Adrenal gland (tissue), 12 donors: ENCODE data around the gene ILF2. TPM values are rescaled to one million over a fixed set of nuclear protein-coding genes. Genes with fewer than 3 reads are reported as not detected.

Source experiments
- DNase-seq, 7 donors: peaks; one replicate each; pipeline ENCODE4 v3.0.0-alpha.2; 2019 to 2020
- H3K27ac ChIP-seq, 5 donors: fragments of 200-600 bp; sonication (generic) in 4 of 5; 1 replicate in 3 of 5; 2 replicates in 2 of 5; pipeline versions ENCODE4 v1.5.1 to v1.8.0; 2016 to 2020; ENCODE audit warnings: mild to moderate bottlenecking in 1 of 5
- H3K27me3 ChIP-seq: fragments of 200-600 bp; 2 replicates; pipeline ENCODE4 v1.8.0; 2021
- H3K36me3 ChIP-seq, 2 donors: fragments of 200-600 bp; replicated peaks in 1 of 2; 1 replicate in 1 of 2; 2 replicates in 1 of 2; pipeline versions ENCODE4 v1.5.1 to v1.8.0; 2018 to 2022
- H3K4me1 ChIP-seq, 2 donors: fragments of 200-600 bp; replicated peaks in 1 of 2; 1 replicate in 1 of 2; 2 replicates in 1 of 2; pipeline versions ENCODE4 v1.5.1 to v1.8.0; 2018 to 2021
- H3K4me3 ChIP-seq, 4 donors: fragments of 200-600 bp; sonication (generic) in 3 of 4; one replicate each; pipeline ENCODE4 v1.5.1; 2016 to 2018
- H3K9me3 ChIP-seq, 3 donors: fragments of 200-600 bp; sonication (generic) in 1 of 3; replicated peaks in 1 of 3; 1 replicate in 2 of 3; 2 replicates in 1 of 3; pipeline versions ENCODE4 v1.5.1 to v1.8.0; 2016 to 2021
- CTCF ChIP-seq, 6 experiments: fragments of 450-650 bp in 4 of 6; fragments of 200-600 bp in 2 of 6; sonication (generic) in 1 of 6; IDR thresholded peaks; 1 replicate in 5 of 6; 2 replicates in 1 of 6; pipeline versions ENCODE4 v1.5.1 to v1.8.0; 2016 to 2021; ENCODE audit warnings: antibody characterized with exemption in 6 of 6, mild to moderate bottlenecking in 2 of 6, moderate library complexity in 1 of 6
- POLR2A ChIP-seq, 2 donors: fragments of 450-650 bp; IDR thresholded peaks; one replicate each; pipeline ENCODE4 v1.6.1; 2017; ENCODE audit warnings: antibody characterized with exemption in 2 of 2, mild to moderate bottlenecking in 2 of 2, moderate library complexity in 1 of 2
- WGBS, 4 donors: extraction: QIAGEN DNeasy Blood & Tissue Kit in 2 of 4; methylation state at CpG; one replicate each; pipeline versions ENCODE4 v1.1.5 to v1.1.7; 2013 to 2017; 5-methylcytosine and 5-hydroxymethylcytosine counted together
- intact Hi-C, 2 donors: fragments of 100-400 bp; cut with DNase I; formaldehyde crosslinking; loops; one replicate each; pipeline versions ENCODE4 v1.14.1 to v1.15.0; 2022 to 2023
- microRNA-seq, 3 donors: library from miRNA; unstranded; fragments of <30 nt; microRNA quantifications; one replicate each; pipeline ENCODE4, GENCODE V29; 2017 to 2020
- polyA plus RNA-seq, 3 donors: library from polyadenylated mRNA; stranded (reverse); fragments of 200-250 nt in 2 of 3; fragments of 350-450 nt in 1 of 3; fragmentation: Illumina TruSeq in 1 of 3; extraction: RNeasy Lipid Tissue Mini Kit (QIAGEN cat#74804) in 1 of 3; gene quantifications; one replicate each; pipeline ENCODE4 v1.2.3, GENCODE V29; 2013 to 2014
- small RNA-seq, 2 donors: library from RNA; depleted of rRNA; stranded (forward); fragments of <200 nt; gene quantifications; one replicate each; pipeline ENCODE3, GENCODE V24; 2016
- total RNA-seq, 9 donors: library from RNA; depleted of rRNA in 4 of 9; stranded (reverse); fragments of >200 nt in 4 of 9; fragments of 120-200 nt in 1 of 9; fragmentation: NEBNext Ultra II Directional in 1 of 9; extraction: Animal tissue kit (Norgen Biotek cat#: 25700) in 1 of 9; gene quantifications; one replicate each; pipeline versions ENCODE4 v1.1.0 to v1.2.4, GENCODE V29; 2013 to 2023
- donor health status: healthy with polysubstance abuse.
- donor health status: Bipolar disorder and iron deficiency.
- donor health status: DM: yes; HTN: yes; CAD: no.
- donor health status: DM: no; HTN: no; CAD: no.
- donor health status: DM: no; HTN: no; CAD: no.
- donor health status: DM: yes; HTN: yes; CAD: no.

The ILF2 gene
- total and polyA plus RNA-seq, 12 donors = 42.2 to 397 (median 105) TPM

GRCh38 chr1:153612755-153613331 is 58.0 kb downstream of the ILF2 start, which contains the start of gene S100A16:
S100A16 (minus strand) TSS chr1:153613137; CDS start chr1:153608151, 4,986 bp downstream.
- Histone ChIP-seq H3K4me3 (peak within 1 kb of the TSS in 2 of 4 donors; percentile 33 to 56), H3K27ac (peak within 1 kb of the TSS in 4 of 5 donors; percentile 44 to 85 (median 62)), H3K4me1 (peaks cover 0 to 27% of the 10 kb centered on the region in 2 donors), H3K27me3 (no peaks in the 10 kb centered on the region), H3K9me3 (no peaks in the 10 kb centered on the region), H3K36me3 (no peaks in the 10 kb centered on the region)
- intact Hi-C loops = no loop called here
- 59 to 89% (median 70%) methylated on average over 3 to 9 of the region's 9 CpGs for WGBS, 4 donors
- DNase-seq = peak; percentile 56 to 84 (median 73)
- TF ChIP-seq POLR2A (IDR thresholded peaks at IDR 0.05) = peak in 1 of 2 donors; percentile 63
- no peak for TF ChIP-seq CTCF (IDR thresholded peaks at IDR 0.05)

- Histone ChIP-seq H3K4me1 (peaks cover 0 to 27% of the 10 kb centered on the region in 2 donors), H3K27ac (peak overlapping the region in 4 of 5 donors; percentile 44 to 85 (median 62)), H3K4me3 (peak overlapping the region in 2 of 4 donors; percentile 33 to 56), H3K27me3 (no peaks in the 10 kb centered on the region), H3K36me3 (peaks cover 0 to 3% of the 10 kb centered on the region in 2 donors), H3K9me3 (no peaks in the 10 kb centered on the region)
- TF ChIP-seq POLR2A (IDR thresholded peaks at IDR 0.05) (no peak), CTCF (IDR thresholded peaks at IDR 0.05) (no peak)
- DNase-seq = no peak
- 54 to 72% (median 63%) methylated on average over 10 to 11 of the region's 11 CpGs for WGBS, 4 donors
- intact Hi-C loops = no loop called here
Observed at GRCh38 chr1:153612111-153612754, 58.6 kb downstream of the ILF2 start.

Small RNA genes within 50 kb of the gene (microRNA-seq; reads per million reads assigned to microRNA genes)
- 0 reads per million in 3 donors for gene MIR8083

Small RNA genes within 50 kb of the gene (small RNA-seq; reads per million reads assigned to genes)
- gene MIR8083 (0 reads per million in 2 donors), gene RN7SL372P (0 reads per million in 2 donors)

Other genes starting within 250 kb of the ILF2 start
- gene S100A7, start 210.3 kb downstream of the ILF2 start, total RNA-seq = not detected
- gene S100A7, start 210.3 kb downstream of the ILF2 start, polyA plus RNA-seq = not detected
- 100 to 1,000 TPM in 8 of 9 donors, 10 to 100 TPM in 1; 39.4 to 609 (median 369) TPM for gene S100A6, start 135.0 kb downstream of the ILF2 start, total RNA-seq
- gene S100A6, start 135.0 kb downstream of the ILF2 start, polyA plus RNA-seq = 1,000 to 10,000 TPM in 2 of 3 donors, 100 to 1,000 TPM in 1; 121 to 4,129 (median 3,763) TPM
- gene S100A5, start 130.1 kb downstream of the ILF2 start, total RNA-seq = under 1 TPM in 1 of 9 donors, not detected in 8; 0.17 TPM
- gene S100A5, start 130.1 kb downstream of the ILF2 start, polyA plus RNA-seq = not detected
- 100 to 1,000 TPM in 4 of 9 donors, 10 to 100 TPM in 4, 1 to 10 TPM in 1; 7.9 to 291 (median 88.0) TPM for gene S100A4, start 125.2 kb downstream of the ILF2 start, total RNA-seq
- 100 to 1,000 TPM in 2 of 3 donors, 10 to 100 TPM in 1; 26.7 to 742 (median 455) TPM for gene S100A4, start 125.2 kb downstream of the ILF2 start, polyA plus RNA-seq
- gene S100A3, start 121.7 kb downstream of the ILF2 start, total RNA-seq = 1 to 10 TPM in 2 of 9 donors, under 1 TPM in 3, not detected in 4; 0.28 to 2.9 (median 0.54) TPM
- gene S100A3, start 121.7 kb downstream of the ILF2 start, polyA plus RNA-seq = 1 to 10 TPM in 2 of 3 donors, not detected in 1; 1.9 to 3.8 TPM
- 10 to 100 TPM in 1 of 9 donors, 1 to 10 TPM in 5, under 1 TPM in 2, not detected in 1; 0.31 to 44.1 (median 1.2) TPM for gene S100A2, start 105.1 kb downstream of the ILF2 start, total RNA-seq
- 1 to 10 TPM in 2 of 3 donors, under 1 TPM in 1; 0.48 to 4.2 (median 3.8) TPM for gene S100A2, start 105.1 kb downstream of the ILF2 start, polyA plus RNA-seq
- gene S100A16, start 57.9 kb downstream of the ILF2 start, total RNA-seq = 100 to 1,000 TPM in 2 of 9 donors, 10 to 100 TPM in 7; 26.2 to 126 (median 71.3) TPM
- gene S100A16, start 57.9 kb downstream of the ILF2 start, polyA plus RNA-seq = 100 to 1,000 TPM in 1 of 3 donors, 10 to 100 TPM in 2; 61.5 to 128 (median 95.3) TPM
- under 1 TPM in 3 of 9 donors, not detected in 6; 0.32 to 0.90 (median 0.53) TPM for gene S100A14, start 54.7 kb downstream of the ILF2 start, total RNA-seq
- gene S100A14, start 54.7 kb downstream of the ILF2 start, polyA plus RNA-seq = 1 to 10 TPM in 1 of 3 donors, under 1 TPM in 1, not detected in 1; 0.88 to 2.2 TPM
- 100 to 1,000 TPM in 7 of 9 donors, 10 to 100 TPM in 2; 57.6 to 289 (median 126) TPM for gene S100A13, start 43.5 kb downstream of the ILF2 start, total RNA-seq
- gene S100A13, start 43.5 kb downstream of the ILF2 start, polyA plus RNA-seq = 100 to 1,000 TPM; 185 to 266 (median 235) TPM
- 1 to 10 TPM in 3 of 9 donors, under 1 TPM in 2, not detected in 4; 0.55 to 3.8 (median 1.8) TPM for gene S100A1, start 42.6 kb downstream of the ILF2 start, total RNA-seq
- 10 to 100 TPM in 2 of 3 donors, 1 to 10 TPM in 1; 1.1 to 12.3 (median 10.9) TPM for gene S100A1, start 42.6 kb downstream of the ILF2 start, polyA plus RNA-seq
- gene CHTOP, start 36.9 kb downstream of the ILF2 start, total RNA-seq = 10 to 100 TPM; 35.5 to 74.9 (median 55.7) TPM
- 10 to 100 TPM; 59.1 to 83.3 (median 71.2) TPM for gene CHTOP, start 36.9 kb downstream of the ILF2 start, polyA plus RNA-seq
- 100 to 1,000 TPM in 3 of 9 donors, 10 to 100 TPM in 6; 48.3 to 176 (median 79.4) TPM for gene SNAPIN, start 12.3 kb downstream of the ILF2 start, total RNA-seq
- gene SNAPIN, start 12.3 kb downstream of the ILF2 start, polyA plus RNA-seq = 10 to 100 TPM; 37.7 to 50.8 (median 40.6) TPM
- 10 to 100 TPM in 8 of 9 donors, 1 to 10 TPM in 1; 7.9 to 29.3 (median 19.3) TPM for gene NPR1, start 7.7 kb upstream of the ILF2 start, total RNA-seq
- 10 to 100 TPM; 10.4 to 47.9 (median 39.4) TPM for gene NPR1, start 7.7 kb upstream of the ILF2 start, polyA plus RNA-seq
- gene INTS3, start 57.1 kb upstream of the ILF2 start, total RNA-seq = 10 to 100 TPM; 40.7 to 88.1 (median 54.3) TPM
- gene INTS3, start 57.1 kb upstream of the ILF2 start, polyA plus RNA-seq = 100 to 1,000 TPM in 2 of 3 donors, 10 to 100 TPM in 1; 60.2 to 148 (median 114) TPM
- 10 to 100 TPM in 7 of 9 donors, 1 to 10 TPM in 2; 9.5 to 25.4 (median 14.1) TPM for gene SLC27A3, start 104.4 kb upstream of the ILF2 start, total RNA-seq
- gene SLC27A3, start 104.4 kb upstream of the ILF2 start, polyA plus RNA-seq = 10 to 100 TPM; 11.7 to 85.0 (median 62.3) TPM